Urinary bladder (tissue), 4 donors: ENCODE results near the gene SUPT4H1. TPM values are rescaled to one million over a fixed set of nuclear protein-coding genes. Genes with fewer than 3 reads are reported as not detected.

Experiments used
- DNase-seq: peaks from one replicate; pipeline ENCODE4 v3.0.0-alpha.2; 2015; ENCODE audit errors: extremely low spot score
- H3K27ac ChIP-seq: one replicate; pipeline ENCODE4 v1.5.1; 2013; ENCODE audit warnings: low read depth, mild to moderate bottlenecking, moderate library complexity
- H3K36me3 ChIP-seq: one replicate; pipeline ENCODE4 v1.6.1; 2013; ENCODE audit warnings: mild to moderate bottlenecking, moderate library complexity; ENCODE audit not compliant: insufficient read depth
- H3K4me1 ChIP-seq: one replicate; pipeline ENCODE4 v1.6.1; 2013; ENCODE audit warnings: mild to moderate bottlenecking, moderate library complexity; ENCODE audit not compliant: insufficient read depth
- H3K4me3 ChIP-seq: one replicate; pipeline ENCODE4 v1.5.1; 2013; ENCODE audit warnings: low read depth, low read length
- WGBS: extraction: QIAGEN DNeasy Blood & Tissue Kit; methylation state at CpG from one replicate; pipeline ENCODE4 v1.1.7; 2013; 5-methylcytosine and 5-hydroxymethylcytosine counted together
- polyA plus RNA-seq: library from polyadenylated mRNA; stranded (reverse); fragments of 200-250 nt; gene quantifications from one replicate; pipeline ENCODE4 v1.2.3, GENCODE V29; 2013
- total RNA-seq: library from RNA; depleted of rRNA; stranded (reverse); fragments of >200 nt; gene quantifications from one replicate; pipeline ENCODE4 v1.2.3, GENCODE V29; 2014
- donor health status: healthy with polysubstance abuse.
- donor health status: healthy.

Gene SUPT4H1
- total and polyA plus RNA-seq, 2 donors: 41.9 to 98.3 TPM

DNA sequence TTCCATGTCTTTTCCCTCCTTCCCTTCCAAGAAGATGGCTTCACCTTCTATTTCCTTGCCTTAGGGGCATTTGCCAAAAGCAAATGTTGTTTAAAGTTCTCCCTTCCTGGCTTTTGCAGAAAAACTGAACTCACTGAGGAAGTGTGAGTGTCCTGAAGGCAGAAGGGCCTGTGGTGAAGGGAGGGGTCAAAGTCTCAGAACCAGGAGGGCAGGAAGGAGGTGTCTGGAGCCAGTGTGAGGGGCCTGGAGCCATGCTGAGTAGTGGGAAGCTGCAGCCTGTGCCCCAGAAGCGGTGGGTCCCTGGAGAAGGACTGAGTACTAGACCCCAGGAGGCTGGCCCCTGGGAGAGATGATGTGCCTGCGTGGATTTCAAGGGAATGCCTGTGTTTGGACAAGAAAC lies 23.8 kb upstream of the SUPT4H1 start:
- WGBS: 63% methylated on average over 2 of the region's 2 CpGs
- H3K4me1 ChIP-seq: no peaks in the 10 kb centered on the region
- H3K27ac ChIP-seq: no peak overlapping the region
- H3K4me3 ChIP-seq: no peak overlapping the region
- DNase-seq: no peak
- no peaks in the 10 kb centered on the region for H3K36me3 ChIP-seq

DNA sequence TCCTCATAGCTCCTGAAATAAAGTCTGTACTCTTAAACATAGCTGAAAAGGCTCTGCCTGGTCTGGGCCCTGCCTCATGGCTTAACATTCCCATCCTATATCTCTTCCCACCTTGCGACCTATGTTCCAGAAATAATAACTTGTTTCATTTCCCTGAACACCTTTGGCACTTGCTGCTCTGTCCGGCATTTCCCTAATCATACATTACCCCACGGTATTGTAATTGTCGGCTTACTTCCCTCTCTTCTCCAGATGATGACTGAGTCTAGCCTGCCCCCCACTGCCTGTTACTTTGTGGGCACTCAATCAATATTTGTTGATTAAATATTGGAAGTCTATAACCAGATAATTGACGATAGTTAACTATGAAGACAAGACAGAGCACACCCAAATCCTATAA lies 23.3 kb upstream of the SUPT4H1 start:
- DNase-seq: no peak
- Histone ChIP-seq H3K4me1 (no peaks in the 10 kb centered on the region), H3K4me3 (no peak overlapping the region), H3K36me3 (no peaks in the 10 kb centered on the region), H3K27ac (no peak overlapping the region)
- whole genome bisulfite sequencing: 80% methylated on average over 5 of the region's 5 CpGs

DNA sequence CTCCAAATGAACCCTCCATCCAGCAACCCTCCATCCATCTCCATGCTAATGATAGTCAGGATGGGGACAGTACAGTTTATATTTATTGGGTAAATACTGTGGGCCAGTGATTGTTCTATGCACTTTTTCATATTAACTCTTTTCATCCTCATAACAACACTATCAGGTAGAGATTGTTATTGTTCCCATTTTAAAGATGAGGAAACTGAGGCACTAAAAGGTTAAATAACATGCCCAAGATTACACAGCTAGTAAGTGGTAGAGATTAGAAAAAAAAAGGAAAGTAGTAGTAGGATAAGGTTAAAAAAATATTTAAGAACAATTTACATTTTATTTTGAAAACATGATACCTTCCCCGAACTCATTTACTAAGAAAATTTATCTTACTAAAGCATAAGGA lies 21.9 kb upstream of the SUPT4H1 start:
- no peak overlapping the region for H3K27ac ChIP-seq
- H3K4me1 ChIP-seq: no peaks in the 10 kb centered on the region
- no peak for DNase-seq
- WGBS: 94% methylated on average over 1 of the region's 1 CpG
- no peak overlapping the region for H3K4me3 ChIP-seq
- no peaks in the 10 kb centered on the region for H3K36me3 ChIP-seq

- 87% methylated on average over 5 of the region's 5 CpGs for WGBS
- H3K4me1 ChIP-seq: no peaks in the 10 kb centered on the region
- H3K36me3 ChIP-seq: no peaks in the 10 kb centered on the region
- no peak overlapping the region for H3K4me3 ChIP-seq
- no peak overlapping the region for H3K27ac ChIP-seq
- no peak for DNase-seq
Observed at GRCh38 chr17:58373003-58373402, 21.0 kb upstream of the SUPT4H1 start.

GRCh38 chr17:58371300-58371950 lies 19.4 kb upstream of the SUPT4H1 start:
- no peaks in the 10 kb centered on the region for H3K36me3 ChIP-seq
- no peak overlapping the region for H3K27ac ChIP-seq
- H3K4me1 ChIP-seq: no peaks in the 10 kb centered on the region
- WGBS: 80% methylated on average over 6 of the region's 6 CpGs
- no peak for DNase-seq
- no peak overlapping the region for H3K4me3 ChIP-seq

- Histone ChIP-seq H3K27ac (no peak overlapping the region), H3K36me3 (no peaks in the 10 kb centered on the region), H3K4me1 (no peaks in the 10 kb centered on the region), H3K4me3 (no peak overlapping the region)
- no peak for DNase-seq
- WGBS: 85% methylated on average over 9 of the region's 9 CpGs
Observed at GRCh38 chr17:58370716-58371115, 18.7 kb upstream of the SUPT4H1 start.

- no peak for DNase-seq
- no peak overlapping the region for H3K27ac ChIP-seq
- no peaks in the 10 kb centered on the region for H3K4me1 ChIP-seq
- no peak overlapping the region for H3K4me3 ChIP-seq
- H3K36me3 ChIP-seq: no peaks in the 10 kb centered on the region
- WGBS: 93% methylated on average over 5 of the region's 5 CpGs
Observed at GRCh38 chr17:58370309-58370708, 18.3 kb upstream of the SUPT4H1 start.

DNA sequence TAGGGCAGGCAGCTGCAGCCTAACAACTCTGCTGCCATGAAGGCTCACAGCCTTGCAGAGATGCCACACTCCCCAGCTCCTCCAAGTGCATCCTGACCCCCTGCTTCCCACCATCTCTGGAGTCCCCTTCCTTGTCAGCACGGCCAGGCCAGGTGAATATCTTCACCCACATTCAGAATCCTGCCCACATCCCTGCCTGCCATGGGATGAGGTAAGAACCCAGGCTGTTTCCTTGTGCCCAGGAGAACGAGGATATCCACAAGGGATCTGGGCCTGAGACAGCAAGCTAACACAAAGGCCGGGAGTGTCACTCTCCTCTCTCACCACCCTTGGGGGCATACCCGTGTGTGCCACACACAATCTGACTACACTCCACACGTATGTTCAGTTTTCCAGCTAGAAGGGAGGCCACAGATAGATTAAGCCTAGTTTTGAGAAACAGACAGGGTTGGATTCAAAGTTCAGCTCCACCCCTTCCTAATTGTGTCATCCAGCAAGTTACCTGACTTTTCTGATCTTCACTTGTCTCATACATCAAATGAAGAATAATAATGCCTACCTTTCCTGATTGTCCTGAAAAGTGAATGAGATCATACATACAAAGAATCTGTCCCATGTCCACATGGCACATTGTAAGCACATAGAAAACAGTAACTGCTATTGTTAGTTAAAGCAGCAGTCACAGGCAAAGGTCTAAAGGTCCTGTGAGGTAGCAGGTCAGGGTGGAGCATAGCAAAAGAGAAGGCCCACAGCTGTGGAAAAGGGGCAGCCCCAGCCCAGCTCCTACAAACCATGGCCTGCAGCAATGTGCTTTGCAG lies 17.4 kb upstream of the SUPT4H1 start:
- H3K4me1 ChIP-seq: no peaks in the 10 kb centered on the region
- H3K27ac ChIP-seq: no peak overlapping the region
- WGBS: 72% methylated on average over 5 of the region's 5 CpGs
- H3K36me3 ChIP-seq: no peaks in the 10 kb centered on the region
- DNase-seq: no peak
- no peak overlapping the region for H3K4me3 ChIP-seq

DNA sequence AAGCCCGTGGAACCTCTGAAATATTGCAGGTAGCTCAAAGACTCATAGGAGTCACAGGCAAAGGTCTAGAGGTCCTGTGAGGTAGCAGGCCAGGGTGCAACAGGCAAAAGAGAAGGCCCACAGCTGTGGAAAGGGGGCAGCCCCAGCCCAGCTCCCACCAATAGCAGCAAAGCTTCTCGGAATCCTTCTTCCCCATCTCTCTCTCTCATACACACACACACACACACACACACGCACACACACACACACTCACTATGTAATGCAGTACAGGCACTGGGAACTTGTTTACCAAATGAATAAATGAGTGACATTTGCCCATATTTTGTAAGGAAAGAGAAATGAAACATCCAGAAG lies 16.8 kb upstream of the SUPT4H1 start:
- H3K4me1 ChIP-seq: no peaks in the 10 kb centered on the region
- no peaks in the 10 kb centered on the region for H3K36me3 ChIP-seq
- DNase-seq: no peak
- WGBS: 58% methylated on average over 3 of the region's 3 CpGs
- H3K27ac ChIP-seq: no peak overlapping the region
- H3K4me3 ChIP-seq: no peak overlapping the region

DNA sequence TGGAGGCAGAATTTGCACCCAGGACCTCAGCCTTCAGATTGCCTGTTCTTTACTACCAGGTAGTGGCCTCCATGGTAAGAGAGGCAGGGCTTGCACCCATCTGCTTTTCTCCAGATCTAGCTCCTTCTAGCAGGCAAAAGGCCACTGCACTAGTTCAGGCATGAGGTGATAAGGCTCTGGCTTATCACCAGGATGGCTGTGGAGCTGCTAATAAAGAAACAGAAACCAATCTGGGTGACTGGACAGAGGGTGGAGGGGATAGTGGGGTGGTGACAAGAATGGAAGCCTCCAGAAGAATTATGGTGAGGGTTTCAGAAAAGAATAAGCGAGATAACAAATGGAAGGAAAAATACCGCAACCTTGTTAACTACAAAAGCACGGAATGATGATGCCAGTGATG lies 15.5 kb upstream of the SUPT4H1 start:
- Histone ChIP-seq H3K4me3 (no peak overlapping the region), H3K36me3 (no peaks in the 10 kb centered on the region), H3K27ac (no peak overlapping the region), H3K4me1 (no peaks in the 10 kb centered on the region)
- WGBS: 91% methylated on average over 3 of the region's 3 CpGs
- no peak for DNase-seq

DNA sequence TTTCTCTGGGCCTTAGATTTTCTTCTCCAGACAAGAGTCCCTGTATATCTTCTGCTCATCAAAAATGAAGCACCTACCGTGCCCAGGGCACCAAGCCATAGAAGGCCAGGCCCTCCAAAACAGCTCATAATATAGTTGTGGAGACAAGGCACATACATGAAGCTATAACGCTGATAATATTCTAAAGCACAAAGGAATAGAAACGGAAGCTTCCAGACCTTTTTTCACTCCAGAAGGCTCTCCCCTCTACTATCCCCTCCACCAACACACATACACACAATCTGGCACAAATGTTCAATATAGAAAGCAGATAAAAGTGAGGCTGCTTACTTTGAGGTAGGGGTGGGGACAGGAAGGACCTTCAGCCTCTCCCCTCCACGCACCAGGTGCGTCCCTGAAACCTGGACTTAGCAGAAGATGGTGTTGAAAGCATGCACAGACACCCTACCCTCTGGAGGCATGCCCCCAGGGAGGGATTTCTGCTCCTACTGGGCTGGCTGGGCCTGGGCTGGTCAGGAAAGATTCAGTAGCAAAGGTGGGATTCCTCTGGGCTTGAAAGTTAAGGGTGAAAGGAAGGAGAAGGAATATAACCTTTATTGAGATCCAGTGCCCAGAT lies 14.1 kb upstream of the SUPT4H1 start:
- no peak for DNase-seq
- Histone ChIP-seq H3K27ac (no peak overlapping the region), H3K4me1 (no peaks in the 10 kb centered on the region), H3K36me3 (no peaks in the 10 kb centered on the region), H3K4me3 (no peak overlapping the region)
- WGBS: 68% methylated on average over 5 of the region's 5 CpGs

GRCh38 chr17:58365185-58365979 lies 13.4 kb upstream of the SUPT4H1 start:
- no peak overlapping the region for H3K4me3 ChIP-seq
- no peaks in the 10 kb centered on the region for H3K36me3 ChIP-seq
- no peak overlapping the region for H3K27ac ChIP-seq
- no peak for DNase-seq
- no peaks in the 10 kb centered on the region for H3K4me1 ChIP-seq

DNA sequence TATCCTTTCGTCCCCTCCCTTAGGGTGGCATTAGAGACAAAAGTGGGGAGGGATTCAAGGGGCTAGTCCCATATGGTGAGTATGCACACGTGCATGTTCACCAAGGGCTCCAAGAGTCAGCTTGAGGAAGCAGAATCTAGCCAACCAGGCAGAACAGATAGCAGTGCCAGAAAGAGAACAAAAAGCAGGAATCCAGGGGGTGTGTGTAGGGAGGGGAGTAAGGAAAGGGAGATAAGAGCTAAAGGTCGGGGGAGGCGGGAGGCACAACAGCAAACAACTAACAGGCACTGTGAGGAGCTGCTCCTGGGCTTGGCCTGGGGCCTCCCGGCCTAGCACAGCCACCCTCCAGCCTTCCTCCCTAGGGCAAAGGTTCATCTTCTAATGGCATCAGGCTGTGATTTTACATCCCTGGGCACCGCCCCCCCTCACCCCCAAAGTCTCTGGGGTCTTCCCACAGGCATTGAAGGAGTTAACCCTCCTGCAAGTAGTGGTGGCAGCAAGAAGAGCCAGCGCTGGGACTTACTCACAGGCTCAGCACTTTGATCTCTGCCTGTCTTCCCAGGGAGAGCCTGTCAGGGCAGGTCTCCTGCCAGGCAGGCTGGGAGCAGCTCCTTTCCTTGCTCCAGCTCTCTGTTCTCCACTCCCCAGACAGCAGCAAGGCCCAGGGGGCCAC lies 12.4 kb upstream of the SUPT4H1 start:
- no peak for DNase-seq
- Histone ChIP-seq H3K27ac (no peak overlapping the region), H3K4me3 (no peak overlapping the region), H3K4me1 (no peaks in the 10 kb centered on the region), H3K36me3 (no peaks in the 10 kb centered on the region)
- WGBS: 51% methylated on average over 7 of the region's 7 CpGs
